ENCODE results near the gene ADORA1. TPM values are rescaled to one million over a fixed set of nuclear protein-coding genes. Genes with fewer than 3 reads are reported as not detected.

Gene ADORA1
- total RNA-seq, 2 experiments from 2014 or later, result not detected

GRCh38 chr1:203162403-203162802 lies 34.9 kb downstream of the ADORA1 start:
- Mint-ChIP-seq H3K4me3 (no peak overlapping the region), H3K4me1 (ENCODE audit: low read depth) (no peaks in the 10 kb centered on the region), H3K36me3 (ENCODE audit: low read depth) (no peaks in the 10 kb centered on the region), H3K27ac (no peak overlapping the region), H3K27me3 (peaks cover 13% of the 10 kb centered on the region), H3K9me3 (no peaks in the 10 kb centered on the region)
- ChIA-PET CTCF (interaction anchor here (1.1 to 2.5 kb wide), 3 partner anchors 10 to 44 kb away, joined by 3 to 18 read pairs (median 4); no protein-coding TSS in a partner anchor), POLR2A (no interaction called here)
- DNase-seq (no peak), ATAC-seq (no peak)
- no peak for TF ChIP-seq CTCF (IDR thresholded peaks at IDR 0.05)
- intact Hi-C loops (cut with micrococcal nuclease), result no loop called here

GRCh38 chr1:203163891-203164635 lies 36.5 kb downstream of the ADORA1 start:
- ChIA-PET CTCF (interaction anchor here (1.0 kb wide), 1 partner anchor 53 kb away, joined by 3 read pairs; no protein-coding TSS in a partner anchor), POLR2A (no interaction called here)

GRCh38 chr1:203165101-203165799 lies 37.7 kb downstream of the ADORA1 start:
- DNase-seq (no peak), ATAC-seq (no peak)
- intact Hi-C loops (cut with micrococcal nuclease), result no loop called here
- Mint-ChIP-seq H3K4me1 (ENCODE audit: low read depth) (no peaks in the 10 kb centered on the region), H3K4me3 (no peak overlapping the region), H3K27me3 (peaks cover 11% of the 10 kb centered on the region), H3K27ac (no peak overlapping the region), H3K36me3 (ENCODE audit: low read depth) (no peaks in the 10 kb centered on the region), H3K9me3 (no peaks in the 10 kb centered on the region)
- ChIA-PET CTCF (interaction anchor here (2.9 kb wide), 1 partner anchor 50 kb away, joined by 16 read pairs; no protein-coding TSS in a partner anchor), POLR2A (interaction anchor here (0.5 kb wide), 1 partner anchor 16 kb away, joined by 5 read pairs; no protein-coding TSS in a partner anchor)
- TF ChIP-seq CTCF (IDR thresholded peaks at IDR 0.05), result no peak

More at GRCh38 chr1:203163891-203164635, 36.5 kb downstream of the ADORA1 start:
- Mint-ChIP-seq H3K36me3 (ENCODE audit: low read depth) (no peaks in the 10 kb centered on the region), H3K4me3 (no peak overlapping the region), H3K9me3 (no peaks in the 10 kb centered on the region), H3K4me1 (ENCODE audit: low read depth) (no peaks in the 10 kb centered on the region), H3K27ac (no peak overlapping the region), H3K27me3 (peaks cover 13% of the 10 kb centered on the region)
- no peak for TF ChIP-seq CTCF (IDR thresholded peaks at IDR 0.05)
- ATAC-seq, result no peak
- intact Hi-C loops (cut with micrococcal nuclease), result no loop called here
- DNase-seq, result no peak

GRCh38 chr1:203165800-203166161 lies 38.3 kb downstream of the ADORA1 start:
- Mint-ChIP-seq H3K4me1 (ENCODE audit: low read depth) (no peaks in the 10 kb centered on the region), H3K9me3 (no peaks in the 10 kb centered on the region), H3K4me3 (no peak overlapping the region), H3K27me3 (peaks cover 11% of the 10 kb centered on the region), H3K27ac (no peak overlapping the region), H3K36me3 (ENCODE audit: low read depth) (no peaks in the 10 kb centered on the region)
- TF ChIP-seq CTCF (IDR thresholded peaks at IDR 0.05), result no peak
- CTCF ChIA-PET, result interaction anchor here (1.1 to 2.9 kb wide), 4 partner anchors 49 to 126 kb away, joined by 3 to 16 read pairs (median 4); no protein-coding TSS in a partner anchor
- intact Hi-C loops (cut with micrococcal nuclease), result no loop called here
- no peak for DNase-seq
- no peak for ATAC-seq
- POLR2A ChIA-PET, result interaction anchor here (0.5 kb wide), 1 partner anchor 16 kb away, joined by 5 read pairs; no protein-coding TSS in a partner anchor

All from activated CD8-positive, alpha-beta T cell treated with anti-CD3 and anti-CD28 coated beads for 36 hours (primary cell).